IMR-90 (cell line): ENCODE measurements around the gene OXSR1.
A peak's percentile ranks its signal among the peaks of the same experiment; 100 is the strongest.

ENCODE experiments used
- BHLHE40 ChIP-seq: fragments of 150-350 bp; IDR thresholded peaks from 2 replicates; pipeline ENCODE4 v1.6.1; 2016; ENCODE audit warnings: mild to moderate bottlenecking, low read depth, low read length
- CHD1 ChIP-seq: IDR thresholded peaks from 2 replicates; pipeline ENCODE4 v1.6.1; 2012; ENCODE audit warnings: low read depth, low read length, improper control_type of control experiment
- CTCF ChIP-seq: conservative IDR thresholded peaks from 2 replicates; pipeline ENCODE4 v1.5.1; 2012; ENCODE audit warnings: mild to moderate bottlenecking, low read depth, low read length, improper control_type of control experiment
- ELK1 ChIP-seq: fragments of 150-350 bp; IDR thresholded peaks from 2 replicates; pipeline ENCODE4 v1.6.1; 2016; ENCODE audit warnings: low read depth, mild to moderate bottlenecking, low read length, moderate library complexity, borderline replicate concordance
- FOS ChIP-seq: fragments of 150-350 bp; IDR thresholded peaks from 2 replicates; pipeline ENCODE4 v1.6.1; 2016; ENCODE audit warnings: low read depth, low read length
- MAFK ChIP-seq: IDR thresholded peaks from 2 replicates; pipeline ENCODE4 v1.6.1; 2012; ENCODE audit warnings: low read depth, low read length, improper control_type of control experiment
- MAZ ChIP-seq: IDR thresholded peaks from 2 replicates; pipeline ENCODE4 v1.6.1; 2012; ENCODE audit warnings: low read depth, mild to moderate bottlenecking, low read length, improper control_type of control experiment, moderate library complexity, borderline replicate concordance
- MXI1 ChIP-seq: IDR thresholded peaks from 2 replicates; pipeline ENCODE4 v1.6.1; 2012; ENCODE audit warnings: low read depth, mild to moderate bottlenecking, low read length, moderate library complexity, borderline replicate concordance
- NFE2L2 ChIP-seq: fragments of 150-350 bp; IDR thresholded peaks from 2 replicates; pipeline ENCODE4 v1.6.1; 2016; ENCODE audit warnings: low read depth, mild to moderate bottlenecking, low read length
- POLR2A ChIP-seq: IDR thresholded peaks from 2 replicates; pipeline ENCODE4 v1.6.1; 2012; ENCODE audit warnings: mild to moderate bottlenecking, low read depth, low read length
- RAD21 ChIP-seq: IDR thresholded peaks from 2 replicates; pipeline ENCODE4 v1.6.1; 2012; ENCODE audit warnings: low read length, improper control_type of control experiment
- RCOR1 ChIP-seq: IDR thresholded peaks from 2 replicates; pipeline ENCODE4 v1.6.1; 2012; ENCODE audit warnings: mild to moderate bottlenecking, low read length, improper control_type of control experiment; ENCODE audit not compliant: insufficient replicate concordance
- SMC3 ChIP-seq: fragments of 150-350 bp; IDR thresholded peaks from 2 replicates; pipeline ENCODE4 v1.6.1; 2016; ENCODE audit warnings: low read depth, mild to moderate bottlenecking, antibody characterized with exemption, low read length, moderate library complexity
- USF2 ChIP-seq: fragments of 150-350 bp; IDR thresholded peaks from 2 replicates; pipeline ENCODE4 v1.6.1; 2017; ENCODE audit warnings: mild to moderate bottlenecking, antibody characterized with exemption, low read length, low read depth

GRCh38 chr3:38138349-38139190, 26.8 kb upstream of the OXSR1 start, which contains the start of gene MYD88:
- TF ChIP-seq CTCF (0 out of 2 replicates have a peak, but pooled peaks have one; percentile 6), CHD1 (no peak), SMC3 (no peak), USF2 (no peak), MAFK (no peak), MXI1 (peak; percentile 33; the same call in 1 of the 2 replicates), BHLHE40 (no peak), POLR2A (no peak), RAD21 (0 out of 2 replicates have a peak, but pooled peaks have one; percentile 16), NFE2L2 (no peak), MAZ (0 out of 2 replicates have a peak, but pooled peaks have one; percentile 7), RCOR1 (no peak), FOS (no peak), ELK1 (no peak)
